Fibroblast of peridontal ligament (primary cell): Measurements from ENCODE around the gene LSAMP.
A peak's percentile ranks its signal among the peaks of the same experiment; 100 is the strongest.

Source experiments
- DNase-seq: peaks from one replicate; pipeline ENCODE4 v3.0.0-alpha.2; 2010; ENCODE audit errors: extremely low read depth

LSAMP gene

GRCh38 chr3:116019254-116019763 is 426.0 kb downstream of the LSAMP start:
- DNase-seq: no peak

GRCh38 chr3:116018646-116019045 is 426.6 kb downstream of the LSAMP start:
- no peak for DNase-seq

- DNase-seq: no peak
These were observed 429.4 kb downstream of the LSAMP start for GRCh38 chr3:116015931-116016330.

- no peak for DNase-seq
These were observed 438.3 kb downstream of the LSAMP start for GRCh38 chr3:116007000-116007399.

GRCh38 chr3:116005404-116005803 is 439.9 kb downstream of the LSAMP start:
- peak; percentile 98 for DNase-seq

- DNase-seq: no peak
These were observed 443.1 kb downstream of the LSAMP start for GRCh38 chr3:116002235-116002634.

- DNase-seq: peak; percentile 54
These were observed 444.1 kb downstream of the LSAMP start for GRCh38 chr3:116001151-116001621.

GRCh38 chr3:116000311-116000710 is 445.0 kb downstream of the LSAMP start:
- DNase-seq: peak; percentile 82

GRCh38 chr3:115999613-116000012 is 445.7 kb downstream of the LSAMP start:
- no peak for DNase-seq

- no peak for DNase-seq
These were observed 446.2 kb downstream of the LSAMP start for GRCh38 chr3:115999001-115999585.

- DNase-seq: no peak
These were observed 448.7 kb downstream of the LSAMP start for GRCh38 chr3:115996420-115997108.

GRCh38 chr3:115990669-115991068 is 454.6 kb downstream of the LSAMP start:
- DNase-seq: no peak

- peak; percentile 83 for DNase-seq
These were observed 455.4 kb downstream of the LSAMP start for GRCh38 chr3:115989684-115990421.

GRCh38 chr3:115986555-115987207 is 458.6 kb downstream of the LSAMP start:
- peak; percentile 16 for DNase-seq

- DNase-seq: no peak
These were observed 462.7 kb downstream of the LSAMP start for GRCh38 chr3:115982629-115983028.

- DNase-seq: no peak
These were observed 463.2 kb downstream of the LSAMP start for GRCh38 chr3:115982108-115982507.

GRCh38 chr3:115980709-115981108 is 464.6 kb downstream of the LSAMP start:
- no peak for DNase-seq

- DNase-seq: no peak
These were observed 467.4 kb downstream of the LSAMP start for GRCh38 chr3:115977866-115978265.

GRCh38 chr3:115975796-115976195 is 469.5 kb downstream of the LSAMP start:
- DNase-seq: no peak

GRCh38 chr3:115975353-115975752 is 469.9 kb downstream of the LSAMP start:
- peak; percentile 89 for DNase-seq

- DNase-seq: peak; percentile 50
These were observed 470.3 kb downstream of the LSAMP start for GRCh38 chr3:115974940-115975339.

- DNase-seq: no peak
These were observed 476.4 kb downstream of the LSAMP start for GRCh38 chr3:115968871-115969270.
